ENCODE data around the gene BAIAP2L2.

The BAIAP2L2 gene

DNA sequence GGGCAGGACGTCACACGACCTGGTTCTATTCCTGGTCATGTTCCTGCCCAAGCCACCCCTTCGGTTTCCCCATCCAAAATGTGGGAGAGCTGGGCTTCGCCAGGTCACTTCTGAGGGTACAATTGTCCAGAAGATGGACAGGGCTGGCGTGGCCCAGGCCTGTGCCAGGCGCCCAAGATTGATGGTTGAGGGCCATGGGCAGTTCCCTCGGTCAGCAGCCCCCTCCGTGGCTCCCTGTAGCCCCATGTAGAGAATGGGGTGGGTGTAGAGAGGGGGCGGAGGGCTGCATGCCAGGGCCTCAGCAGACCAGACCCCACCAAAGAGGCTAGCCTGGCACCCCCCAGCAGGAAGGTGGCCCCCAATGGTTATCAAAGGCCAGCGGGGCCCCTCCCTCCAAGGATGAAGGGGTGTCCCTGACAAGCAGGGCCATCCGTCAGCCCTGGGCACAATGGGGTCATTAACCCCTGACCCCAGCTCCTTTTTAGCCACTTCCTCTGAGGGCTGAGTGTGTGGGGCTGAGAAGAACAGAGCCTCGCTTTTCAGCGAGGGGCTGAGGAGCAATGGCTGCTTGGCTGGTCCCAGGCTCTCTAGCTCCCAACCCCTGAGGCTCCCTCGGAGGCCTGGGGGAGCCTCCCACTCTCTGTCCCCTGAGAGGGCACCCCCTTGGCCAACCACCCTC is 64.3 kb downstream of the BAIAP2L2 start:
- no peak overlapping the region for H3K4me3 ChIP-seq (ENCODE audit: low read depth, low read length)
- in situ Hi-C loops (cut with HindIII; ENCODE audit: low sequenced_read_pairs), result no loop called here
- TF ChIP-seq, protein P1, sequence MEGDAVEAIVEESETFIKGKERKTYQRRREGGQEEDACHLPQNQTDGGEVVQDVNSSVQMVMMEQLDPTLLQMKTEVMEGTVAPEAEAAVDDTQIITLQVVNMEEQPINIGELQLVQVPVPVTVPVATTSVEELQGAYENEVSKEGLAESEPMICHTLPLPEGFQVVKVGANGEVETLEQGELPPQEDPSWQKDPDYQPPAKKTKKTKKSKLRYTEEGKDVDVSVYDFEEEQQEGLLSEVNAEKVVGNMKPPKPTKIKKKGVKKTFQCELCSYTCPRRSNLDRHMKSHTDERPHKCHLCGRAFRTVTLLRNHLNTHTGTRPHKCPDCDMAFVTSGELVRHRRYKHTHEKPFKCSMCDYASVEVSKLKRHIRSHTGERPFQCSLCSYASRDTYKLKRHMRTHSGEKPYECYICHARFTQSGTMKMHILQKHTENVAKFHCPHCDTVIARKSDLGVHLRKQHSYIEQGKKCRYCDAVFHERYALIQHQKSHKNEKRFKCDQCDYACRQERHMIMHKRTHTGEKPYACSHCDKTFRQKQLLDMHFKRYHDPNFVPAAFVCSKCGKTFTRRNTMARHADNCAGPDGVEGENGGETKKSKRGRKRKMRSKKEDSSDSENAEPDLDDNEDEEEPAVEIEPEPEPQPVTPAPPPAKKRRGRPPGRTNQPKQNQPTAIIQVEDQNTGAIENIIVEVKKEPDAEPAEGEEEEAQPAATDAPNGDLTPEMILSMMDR (IDR thresholded peaks at IDR 0.05; ENCODE audit: low read depth, low read length), result no peak
- DNase-seq (ENCODE audit: low read depth, low spot score), result no peak

DNA sequence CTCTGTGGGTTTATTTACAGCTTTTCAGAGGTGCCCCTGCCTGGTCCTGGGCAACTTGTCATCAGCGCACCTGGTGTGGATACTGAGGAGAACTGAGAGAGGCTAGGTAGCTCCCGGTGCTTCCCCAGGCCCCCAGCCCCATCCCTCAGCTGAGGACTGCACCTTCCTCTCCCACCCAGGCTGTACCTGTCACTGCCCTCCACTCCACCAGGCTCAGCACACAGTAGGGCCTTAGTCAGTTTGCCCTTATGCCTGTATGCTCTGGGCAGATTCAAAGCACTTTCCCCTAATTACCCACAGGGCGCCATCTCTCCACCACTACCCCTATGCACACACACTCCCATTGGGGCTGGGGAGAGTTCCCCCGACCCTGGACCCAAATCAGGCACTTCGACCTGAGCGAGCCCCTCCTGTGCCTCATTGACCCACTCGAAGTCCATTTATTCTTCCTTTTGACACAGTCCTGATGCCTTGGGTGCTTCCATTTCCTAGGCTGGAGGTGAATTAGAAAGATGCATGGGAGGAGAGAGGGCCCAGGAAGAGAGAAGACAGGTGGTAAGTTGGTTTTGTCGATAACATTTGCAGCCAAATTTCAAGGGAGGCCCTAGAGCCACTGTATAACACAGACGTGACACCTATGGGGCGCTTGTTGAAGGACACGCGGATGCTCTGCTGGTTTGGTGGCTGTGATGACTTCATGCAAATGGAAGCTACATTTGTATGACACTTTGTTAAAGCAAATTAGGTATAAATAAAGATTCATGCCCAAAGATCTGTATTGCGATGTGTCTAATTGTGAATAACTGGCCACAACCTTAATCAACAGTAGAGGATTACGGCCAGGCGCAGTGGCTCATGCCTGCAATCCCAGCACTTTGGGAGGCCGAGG is 67.1 kb downstream of the BAIAP2L2 start:
- in situ Hi-C loops (cut with HindIII; ENCODE audit: low sequenced_read_pairs), result no loop called here
- TF ChIP-seq, protein P1 (IDR thresholded peaks at IDR 0.05; ENCODE audit: low read depth, low read length), result no peak
- no peak overlapping the region for H3K4me3 ChIP-seq (ENCODE audit: low read depth, low read length)
- DNase-seq (ENCODE audit: low read depth, low spot score), result no peak

- TF ChIP-seq, protein P1 (IDR thresholded peaks at IDR 0.05; ENCODE audit: low read depth, low read length), result no peak
- in situ Hi-C loops (cut with HindIII; ENCODE audit: low sequenced_read_pairs), result no loop called here
- H3K4me3 ChIP-seq (ENCODE audit: low read depth, low read length), result no peak overlapping the region
- DNase-seq (ENCODE audit: low read depth, low spot score), result no peak
These were observed 68.0 kb downstream of the BAIAP2L2 start for GRCh38 chr22:38042488-38042790.

DNA sequence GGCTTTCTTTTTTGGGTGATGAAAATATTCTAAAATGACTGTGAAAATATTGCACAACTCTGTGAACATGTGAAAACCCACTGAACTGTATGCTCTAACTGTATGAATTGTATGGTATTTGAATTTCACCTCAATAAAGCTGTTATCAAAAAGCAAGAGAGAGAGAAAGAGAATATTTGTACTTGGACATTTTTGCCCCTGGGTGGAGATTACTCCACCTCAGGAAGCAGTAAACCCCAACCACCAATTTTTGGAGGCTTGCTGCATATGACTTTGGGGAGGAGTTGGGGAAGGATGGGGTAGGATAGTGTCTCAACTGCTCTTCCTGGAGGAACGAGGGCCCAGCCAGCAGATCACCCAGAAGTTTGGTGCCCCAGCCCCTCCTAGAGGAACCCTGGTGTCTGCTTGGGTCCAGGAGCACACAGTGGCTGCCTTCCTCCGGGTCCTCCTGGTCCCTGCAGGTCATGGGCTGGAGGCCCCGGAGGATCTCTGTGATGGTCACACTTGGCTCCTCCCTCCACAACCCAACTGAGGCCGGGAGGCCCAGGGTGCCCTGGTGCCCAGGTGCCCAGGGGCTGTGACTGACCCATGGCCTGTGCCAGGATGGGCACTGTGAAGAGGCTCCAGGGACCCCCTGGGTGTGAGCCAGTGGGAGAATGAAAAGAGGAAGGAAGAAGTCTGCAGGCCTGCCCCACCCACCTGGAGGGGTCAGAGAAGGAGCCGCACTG is 68.6 kb downstream of the BAIAP2L2 start:
- TF ChIP-seq, protein P1 (IDR thresholded peaks at IDR 0.05; ENCODE audit: low read depth, low read length), result no peak
- in situ Hi-C loops (cut with HindIII; ENCODE audit: low sequenced_read_pairs), result no loop called here
- no peak for DNase-seq (ENCODE audit: low read depth, low spot score)
- H3K4me3 ChIP-seq (ENCODE audit: low read depth, low read length), result no peak overlapping the region

DNA sequence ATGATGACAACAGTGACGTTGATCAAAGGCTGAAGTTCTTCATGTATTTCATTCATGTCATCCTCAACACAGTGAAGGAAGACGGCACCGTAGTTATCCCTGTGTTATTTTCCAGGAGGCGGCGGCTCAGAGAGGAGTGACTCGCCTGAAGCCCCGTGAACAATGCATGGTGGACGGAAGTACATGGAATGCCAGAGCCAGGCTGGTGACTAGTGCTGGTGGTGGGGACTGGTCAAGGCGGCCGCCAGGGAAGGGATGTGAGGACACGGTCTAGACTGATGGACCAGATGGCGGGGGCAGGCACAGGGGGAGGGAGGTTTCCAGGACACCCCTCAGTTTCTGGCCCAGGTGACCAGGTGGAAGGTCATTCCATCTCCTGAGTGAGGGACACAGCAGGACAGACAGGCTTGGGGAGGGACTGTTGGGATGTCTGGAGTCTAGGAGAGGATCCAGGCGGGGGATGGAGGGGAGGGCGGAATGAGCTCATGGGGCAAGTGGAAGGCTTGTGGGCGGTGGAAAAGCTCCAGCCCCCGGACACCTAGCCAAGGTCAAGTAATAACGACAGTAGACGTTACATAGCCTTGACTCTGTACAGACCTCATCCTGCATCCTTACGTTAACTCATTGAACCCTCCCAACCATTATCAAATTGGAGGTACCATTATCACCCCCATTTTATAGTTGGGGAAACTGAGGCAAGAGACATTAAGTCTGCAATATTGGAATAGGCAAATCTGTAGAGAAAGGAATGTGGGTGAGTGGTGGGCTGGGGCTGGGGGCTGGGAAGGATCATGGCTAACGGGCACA is 69.3 kb downstream of the BAIAP2L2 start:
- no peak for DNase-seq (ENCODE audit: low read depth, low spot score)
- H3K4me3 ChIP-seq (ENCODE audit: low read depth, low read length), result no peak overlapping the region
- TF ChIP-seq, protein P1 (IDR thresholded peaks at IDR 0.05; ENCODE audit: low read depth, low read length), result no peak
- in situ Hi-C loops (cut with HindIII; ENCODE audit: low sequenced_read_pairs), result no loop called here

All from astrocyte of the spinal cord (primary cell).